ENCODE results near the gene NAGK.
"Not testable (repeated sequence)": the region's sequence is repeated elsewhere in the genome, so short reads cannot be mapped to it uniquely, and the experiment has no call there.

NAGK gene

GRCh38 chr2:71102981-71103681, 34.7 kb downstream of the NAGK start:
- H3K27ac ChIP-seq (replicated peaks): no peak overlapping the region
- TF ChIP-seq REST (IDR thresholded peaks at IDR 0.05; ENCODE audit: insufficient replicate concordance, low read depth) (no peak), CTCF (IDR thresholded peaks at IDR 0.05; ENCODE audit: insufficient read depth, low read length) (no peak), POLR2AphosphoS5 (IDR thresholded peaks at IDR 0.05; ENCODE audit: low read depth) (no peak), SPI1 (IDR thresholded peaks at IDR 0.05; ENCODE audit: borderline replicate concordance, low read depth) (no peak), GABPA (IDR thresholded peaks at IDR 0.05; ENCODE audit: low read depth) (no peak)
- H3K4me3 ChIP-seq (replicated peaks; ENCODE audit: insufficient read depth, low read length): no peak overlapping the region
- H3K27me3 ChIP-seq (ENCODE audit: insufficient read depth, poor library complexity, severe bottlenecking): no peaks in the 10 kb centered on the region
- DNase-seq (ENCODE audit: low read depth in 1 of 2, low spot score in 1 of 2): no peak

GRCh38 chr2:71103809-71104208, 35.4 kb downstream of the NAGK start:
- no peaks in the 10 kb centered on the region for H3K27me3 ChIP-seq (ENCODE audit: insufficient read depth, poor library complexity, severe bottlenecking)
- TF ChIP-seq CTCF (IDR thresholded peaks at IDR 0.05; ENCODE audit: insufficient read depth, low read length) (no peak), SPI1 (IDR thresholded peaks at IDR 0.05; ENCODE audit: borderline replicate concordance, low read depth) (no peak), POLR2AphosphoS5 (IDR thresholded peaks at IDR 0.05; ENCODE audit: low read depth) (no peak), GABPA (IDR thresholded peaks at IDR 0.05; ENCODE audit: low read depth) (no peak), REST (IDR thresholded peaks at IDR 0.05; ENCODE audit: insufficient replicate concordance, low read depth) (no peak)
- H3K4me3 ChIP-seq (replicated peaks; ENCODE audit: insufficient read depth, low read length): no peak overlapping the region
- no peak for DNase-seq (ENCODE audit: low read depth in 1 of 2, low spot score in 1 of 2)
- no peak overlapping the region for H3K27ac ChIP-seq (replicated peaks)

GRCh38 chr2:71106463-71106862, 38.0 kb downstream of the NAGK start:
- not testable (repeated sequence) for H3K27me3 ChIP-seq (ENCODE audit: insufficient read depth, poor library complexity, severe bottlenecking); DNase-seq (ENCODE audit: low read depth in 1 of 2, low spot score in 1 of 2); H3K27ac ChIP-seq (replicated peaks); H3K4me3 ChIP-seq (replicated peaks; ENCODE audit: insufficient read depth, low read length)

- no peak for DNase-seq (ENCODE audit: low read depth in 1 of 2, low spot score in 1 of 2)
- no peaks in the 10 kb centered on the region for H3K27me3 ChIP-seq (ENCODE audit: insufficient read depth, poor library complexity, severe bottlenecking)
- no peak overlapping the region for H3K4me3 ChIP-seq (replicated peaks; ENCODE audit: insufficient read depth, low read length)
- H3K27ac ChIP-seq (replicated peaks): no peak overlapping the region
- TF ChIP-seq POLR2AphosphoS5 (IDR thresholded peaks at IDR 0.05; ENCODE audit: low read depth) (no peak), SPI1 (IDR thresholded peaks at IDR 0.05; ENCODE audit: borderline replicate concordance, low read depth) (no peak), REST (IDR thresholded peaks at IDR 0.05; ENCODE audit: insufficient replicate concordance, low read depth) (no peak), CTCF (IDR thresholded peaks at IDR 0.05; ENCODE audit: insufficient read depth, low read length) (no peak), GABPA (IDR thresholded peaks at IDR 0.05; ENCODE audit: low read depth) (no peak)
Observed at GRCh38 chr2:71108091-71108490, 39.6 kb downstream of the NAGK start.

All from HL-60 (cell line).